B cell (primary cell): ENCODE data around the gene PRDM9.

Source experiments
- EZH2 ChIP-seq: IDR thresholded peaks from 2 replicates; pipeline ENCODE4 v1.6.1; 2012; ENCODE audit warnings: borderline replicate concordance, low read depth, mild to moderate bottlenecking, moderate library complexity, low read length; ENCODE audit not compliant: insufficient read depth, poor library complexity, severe bottlenecking
- TF ChIP-seq, protein P1 (sequence below): fragments of 200-600 bp; IDR thresholded peaks from one replicate; pipeline ENCODE4 v1.8.0; 2022; ENCODE audit warnings: antibody characterized with exemption, mild to moderate bottlenecking

DNA sequence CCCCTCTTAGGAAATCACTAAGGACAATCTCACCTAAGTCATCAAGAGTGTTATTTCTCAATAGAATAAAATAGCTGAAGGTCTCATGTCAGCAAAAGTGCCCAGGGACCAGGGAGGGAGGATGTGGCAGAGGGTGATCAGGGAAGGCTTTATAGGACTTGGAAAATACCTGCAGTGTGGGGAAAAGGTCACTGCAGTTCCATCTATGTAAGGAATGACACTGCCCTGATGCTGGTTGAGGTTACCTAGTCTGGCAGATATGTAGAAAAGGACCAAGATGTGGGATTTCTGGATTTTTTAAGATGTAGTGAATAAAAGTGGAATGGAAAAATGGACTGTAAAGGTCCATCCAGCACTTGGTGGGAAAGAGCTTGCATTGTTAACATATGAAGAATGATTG is 18.3 kb downstream of the PRDM9 start:
- TF ChIP-seq, protein P1, sequence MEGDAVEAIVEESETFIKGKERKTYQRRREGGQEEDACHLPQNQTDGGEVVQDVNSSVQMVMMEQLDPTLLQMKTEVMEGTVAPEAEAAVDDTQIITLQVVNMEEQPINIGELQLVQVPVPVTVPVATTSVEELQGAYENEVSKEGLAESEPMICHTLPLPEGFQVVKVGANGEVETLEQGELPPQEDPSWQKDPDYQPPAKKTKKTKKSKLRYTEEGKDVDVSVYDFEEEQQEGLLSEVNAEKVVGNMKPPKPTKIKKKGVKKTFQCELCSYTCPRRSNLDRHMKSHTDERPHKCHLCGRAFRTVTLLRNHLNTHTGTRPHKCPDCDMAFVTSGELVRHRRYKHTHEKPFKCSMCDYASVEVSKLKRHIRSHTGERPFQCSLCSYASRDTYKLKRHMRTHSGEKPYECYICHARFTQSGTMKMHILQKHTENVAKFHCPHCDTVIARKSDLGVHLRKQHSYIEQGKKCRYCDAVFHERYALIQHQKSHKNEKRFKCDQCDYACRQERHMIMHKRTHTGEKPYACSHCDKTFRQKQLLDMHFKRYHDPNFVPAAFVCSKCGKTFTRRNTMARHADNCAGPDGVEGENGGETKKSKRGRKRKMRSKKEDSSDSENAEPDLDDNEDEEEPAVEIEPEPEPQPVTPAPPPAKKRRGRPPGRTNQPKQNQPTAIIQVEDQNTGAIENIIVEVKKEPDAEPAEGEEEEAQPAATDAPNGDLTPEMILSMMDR, result no peak
- no peak for TF ChIP-seq EZH2
